Stimulated activated CD8-positive, alpha-beta memory T cell treated with anti-CD3 and anti-CD28 coated beads, Interleukin-12 subunit alpha, Interleukin-12 subunit beta, amount 100 ng/mL, for 24 hours (primary cell): ENCODE measurements around the gene TTC32.

ENCODE experiments used
- DNase-seq: peaks from one replicate; pipeline ENCODE4 v3.0.0-alpha.2; 2020; ENCODE audit errors: extremely low read depth

Gene TTC32

GRCh38 chr2:19878268-19879046, 23.3 kb downstream of the TTC32 start:
- DNase-seq = no peak

GRCh38 chr2:19876751-19877150, 25.0 kb downstream of the TTC32 start:
- no peak for DNase-seq

DNA sequence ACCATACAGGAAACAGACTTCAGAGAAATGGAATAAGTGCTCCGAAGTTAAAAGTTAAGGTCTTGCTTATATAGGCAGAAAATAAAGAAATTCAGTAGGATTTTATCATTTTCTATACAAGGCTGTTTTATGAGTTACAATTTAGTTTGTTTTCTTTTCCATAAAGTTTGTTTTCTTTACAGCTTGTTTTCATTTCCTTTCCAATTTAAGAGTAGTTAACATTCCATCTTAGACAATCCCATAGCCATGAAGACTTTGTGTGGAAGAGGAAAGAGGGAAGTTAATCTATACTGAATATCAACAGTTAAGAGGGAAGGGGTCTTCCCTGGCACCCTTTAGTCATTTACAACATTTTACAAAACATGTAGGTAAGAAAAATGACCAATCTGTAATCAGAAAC, 26.5 kb downstream of the TTC32 start:
- no peak for DNase-seq

DNA sequence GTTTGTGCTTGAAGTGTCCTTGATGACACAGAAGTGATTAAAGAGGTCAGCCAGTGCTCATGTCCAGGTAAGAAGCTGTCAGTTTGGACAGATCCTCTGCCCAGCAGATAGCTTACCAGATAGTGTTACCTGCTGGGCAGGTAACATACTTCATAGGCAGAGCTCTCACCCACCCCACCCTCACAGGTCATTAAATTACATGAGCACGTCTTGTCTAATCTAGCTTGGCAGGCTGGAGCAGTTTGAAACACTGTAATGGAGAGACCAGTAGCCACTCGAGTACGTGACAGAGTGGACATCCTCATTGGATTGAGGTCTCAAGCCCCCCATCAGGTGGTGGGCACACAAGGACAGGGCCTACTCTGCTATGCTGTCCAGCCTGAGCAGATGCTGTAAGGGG, 27.1 kb downstream of the TTC32 start:
- no peak for DNase-seq

GRCh38 chr2:19873014-19873413, 28.8 kb downstream of the TTC32 start:
- no peak for DNase-seq

DNA sequence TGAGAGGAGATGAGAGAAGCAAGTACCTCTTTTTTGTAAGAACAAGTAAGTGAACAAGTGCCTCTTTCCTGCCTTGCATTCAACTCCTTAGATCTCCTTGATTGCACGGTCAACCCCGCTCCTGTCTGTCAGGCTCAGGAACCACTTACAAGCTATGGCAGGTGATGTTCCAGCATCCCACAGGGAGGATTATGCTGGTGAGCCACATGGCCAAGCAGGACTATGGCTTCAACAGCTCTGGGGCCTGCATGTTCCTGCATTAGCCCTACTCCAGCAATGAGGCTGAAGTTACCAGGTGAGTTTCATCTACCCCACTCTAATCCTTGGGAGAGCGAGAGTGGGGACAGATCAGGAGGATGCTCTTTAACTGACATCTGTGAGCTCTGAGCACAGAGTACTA, 29.5 kb downstream of the TTC32 start:
- no peak for DNase-seq

DNA sequence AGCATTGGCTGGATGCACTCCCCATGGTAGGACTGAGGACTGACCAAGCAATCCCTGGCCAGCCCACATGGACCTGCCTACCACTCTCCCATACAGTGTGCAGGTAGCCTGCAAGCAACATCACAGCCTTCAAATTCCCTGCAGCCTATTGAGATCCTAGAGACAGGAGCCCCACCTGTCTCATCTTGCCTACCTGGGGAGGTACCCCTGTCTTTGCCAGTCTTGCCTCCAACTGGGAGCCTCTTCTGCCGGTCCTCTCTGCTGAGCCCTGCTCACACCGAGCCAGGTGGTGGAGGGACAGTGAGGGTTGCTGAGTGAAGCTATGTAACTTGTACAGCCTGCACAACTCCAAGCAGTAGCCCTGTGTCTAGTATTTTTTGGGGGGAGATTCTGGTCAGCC, 29.9 kb downstream of the TTC32 start:
- no peak for DNase-seq

DNA sequence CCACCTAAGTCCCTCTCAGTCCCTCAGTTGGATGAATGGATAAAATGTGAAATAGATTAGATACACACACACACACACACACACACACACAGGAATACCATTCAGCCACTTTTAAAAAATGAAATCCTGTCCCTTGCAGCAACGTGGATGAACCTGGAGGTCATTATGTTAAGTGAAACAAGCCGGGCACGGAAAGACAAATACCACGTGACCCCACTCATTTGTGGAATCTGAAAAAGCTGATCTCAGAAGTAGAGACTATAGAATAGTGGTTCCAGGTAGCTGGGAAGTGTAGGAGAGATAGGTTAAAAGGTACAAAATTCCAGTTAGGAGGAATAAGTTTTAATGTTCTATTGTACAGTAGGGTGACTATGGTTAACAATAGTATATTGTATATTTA, 31.0 kb downstream of the TTC32 start:
- no peak for DNase-seq

DNA sequence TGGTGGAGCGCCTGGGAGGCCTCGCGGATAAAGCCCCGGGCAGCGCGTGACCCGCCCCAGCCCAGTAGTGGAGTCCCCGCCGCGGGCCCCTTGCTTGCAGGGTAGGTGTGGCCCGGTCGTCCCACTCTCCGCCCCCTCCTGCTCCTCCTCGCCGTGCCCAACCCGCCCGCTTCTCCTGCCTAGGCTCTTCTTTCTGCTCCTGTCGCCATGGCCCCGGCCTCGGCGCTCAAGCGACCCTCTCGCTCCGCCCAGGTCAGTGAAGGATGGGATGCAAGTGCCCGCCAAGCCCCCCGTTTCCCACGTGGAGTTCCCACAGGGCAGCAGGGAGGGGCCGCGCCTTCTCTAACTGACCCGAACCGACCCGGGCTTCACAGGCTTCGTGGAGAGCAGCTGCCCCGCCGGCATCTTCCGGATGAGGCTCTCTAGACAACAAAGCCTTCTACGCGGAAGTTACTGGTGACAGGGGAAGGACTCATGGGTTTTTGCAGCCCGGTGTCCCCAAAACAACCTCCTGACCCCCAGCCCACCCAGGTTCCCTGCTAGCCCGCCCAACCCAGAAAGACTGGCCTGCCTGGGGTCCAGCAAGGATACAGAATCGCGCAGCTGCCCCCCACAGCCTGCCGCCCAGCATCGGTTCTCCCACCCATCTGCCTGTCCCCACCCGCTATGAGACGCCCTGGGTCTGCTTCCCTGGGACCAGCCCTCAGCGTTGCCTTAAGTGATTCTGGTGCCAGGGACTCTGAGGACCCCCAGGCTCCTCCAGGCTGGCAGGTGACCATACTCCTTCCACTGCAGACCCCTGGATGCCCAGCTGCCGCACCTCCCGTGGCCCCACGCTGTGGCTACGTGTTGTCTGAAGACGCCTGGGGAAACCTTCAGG, 32.8 kb downstream of the TTC32 start:
- DNase-seq = no peak

GRCh38 chr2:19868224-19868623, 33.6 kb downstream of the TTC32 start:
- no peak for DNase-seq

DNA sequence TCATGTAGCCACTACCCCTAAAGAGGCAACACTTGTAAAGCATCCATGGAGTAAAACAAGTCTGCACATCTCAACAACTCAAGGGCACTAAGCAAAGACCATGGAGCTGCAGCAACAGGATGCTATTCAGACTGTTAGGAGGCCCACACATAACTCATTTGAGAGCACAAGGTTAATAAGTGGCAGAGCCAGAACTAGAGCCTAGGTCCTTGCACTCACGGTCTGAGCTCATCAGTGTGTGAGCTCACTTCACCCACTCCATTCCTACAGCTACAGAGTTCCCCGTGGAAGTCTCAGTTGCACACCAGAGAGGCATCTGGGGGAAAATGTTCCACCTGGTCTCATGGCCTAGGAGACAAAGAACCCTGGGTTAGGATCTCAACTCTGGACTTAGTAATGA, 35.0 kb downstream of the TTC32 start:
- DNase-seq = no peak

DNA sequence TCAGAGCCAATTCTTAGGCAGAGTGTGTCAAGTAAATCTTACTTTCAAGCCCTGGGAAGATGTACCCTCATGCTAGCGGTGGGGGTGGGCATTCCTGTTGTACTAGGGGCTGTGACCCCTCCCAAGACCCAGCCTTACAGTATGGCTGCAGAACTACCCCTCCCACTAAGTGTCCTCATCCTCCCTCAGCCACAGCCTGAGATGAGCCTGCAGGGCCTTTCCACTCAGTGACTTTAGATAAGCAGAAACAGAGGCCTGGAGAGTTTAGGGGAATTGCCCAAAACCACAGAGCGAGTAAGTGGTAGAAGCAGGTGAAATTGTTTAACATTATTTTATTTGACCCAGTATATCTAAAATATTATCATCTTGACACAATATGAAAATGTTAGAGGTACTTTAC, 36.6 kb downstream of the TTC32 start:
- no peak for DNase-seq

DNA sequence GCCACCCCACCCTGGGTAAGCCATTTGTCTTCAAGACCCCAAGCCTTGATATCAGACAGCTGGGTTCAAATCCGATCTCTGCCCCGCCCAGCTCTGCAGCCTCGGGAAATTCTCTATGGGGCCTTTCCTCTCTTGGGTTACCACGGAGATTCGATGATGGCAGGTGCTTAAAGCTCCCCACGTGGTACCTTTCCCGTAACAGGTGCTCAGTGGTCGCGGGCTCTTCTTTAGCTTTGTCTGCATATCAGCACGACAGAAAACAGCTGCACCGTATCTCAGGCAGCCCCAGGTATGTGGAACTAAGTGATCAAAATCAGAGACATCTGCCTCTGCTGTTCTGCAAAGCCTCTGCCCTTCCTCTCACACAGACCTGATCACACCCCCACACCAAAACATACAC, 37.4 kb downstream of the TTC32 start:
- DNase-seq = no peak

- DNase-seq = peak; percentile 30
Observed at GRCh38 chr2:19863303-19864041, 38.3 kb downstream of the TTC32 start.

DNA sequence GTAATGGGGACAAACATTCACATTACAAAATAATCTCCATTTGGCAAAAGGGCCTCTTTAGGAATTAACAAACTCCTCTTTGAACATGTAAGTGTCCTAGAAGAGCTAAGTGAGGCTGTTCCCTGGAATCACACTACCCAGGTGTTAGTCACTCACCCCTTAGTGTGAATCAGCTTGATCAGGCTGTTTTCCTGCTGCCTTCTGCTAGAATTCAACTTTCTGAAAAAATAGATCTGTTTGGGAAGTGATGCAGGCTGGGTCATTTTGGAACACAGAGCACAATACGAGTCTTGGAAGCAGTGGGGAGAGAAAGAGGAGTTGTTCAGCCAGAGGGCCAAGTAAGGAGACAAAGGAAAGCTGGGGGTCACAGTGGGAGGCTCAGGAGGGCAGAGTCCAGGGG, 40.0 kb downstream of the TTC32 start:
- no peak for DNase-seq

GRCh38 chr2:19860022-19860421, 41.8 kb downstream of the TTC32 start:
- DNase-seq = no peak

GRCh38 chr2:19859565-19859964, 42.2 kb downstream of the TTC32 start:
- no peak for DNase-seq

DNA sequence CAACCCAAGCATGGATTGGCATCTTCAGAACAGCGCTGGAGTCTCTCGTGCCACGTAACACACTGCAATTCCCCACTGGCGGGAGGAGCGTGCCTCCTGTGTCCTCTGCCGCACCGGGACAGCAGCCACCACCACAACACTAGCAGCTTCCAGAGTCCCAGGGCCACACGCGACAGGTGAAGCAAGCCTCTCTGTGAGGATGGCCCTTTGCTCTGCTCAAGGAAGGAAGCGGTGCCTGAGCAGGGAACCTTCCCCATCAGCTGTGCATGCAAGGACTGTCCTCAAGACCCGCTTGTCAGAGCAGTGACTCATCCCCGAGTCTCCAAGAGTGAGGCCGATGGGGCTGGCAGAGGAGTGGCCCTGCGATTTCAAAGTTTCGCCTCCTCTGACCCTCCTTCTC, 44.0 kb downstream of the TTC32 start:
- no peak for DNase-seq

GRCh38 chr2:19857100-19857499, 44.7 kb downstream of the TTC32 start:
- no peak for DNase-seq

- no peak for DNase-seq
Observed at GRCh38 chr2:19855542-19856431, 46.0 kb downstream of the TTC32 start.
